ENCODE data around the gene PROS1.

GRCh38 chr3:93861017-93861416, 112.7 kb downstream of the PROS1 start:
- TF ChIP-seq CTCF (IDR thresholded peaks at IDR 0.05; ENCODE audit: control extremely low read depth in 1 of 3, insufficient read depth in 1 of 3, low read depth in 1 of 3, low read length in 3 of 3) (no peak), MAFK (IDR thresholded peaks at IDR 0.05; ENCODE audit: low read depth, low read length) (no peak), NANOG (IDR thresholded peaks at IDR 0.05; ENCODE audit: insufficient read depth, low read depth, low read length, poor library complexity, severe bottlenecking) (no peak), ATF3 (IDR thresholded peaks at IDR 0.05; ENCODE audit: insufficient read depth, low read depth, low read length) (no peak), GABPA (IDR thresholded peaks at IDR 0.05; ENCODE audit: borderline replicate concordance, insufficient read depth, low read length) (no peak), RFX5 (IDR thresholded peaks at IDR 0.05; ENCODE audit: borderline replicate concordance, low read depth, low read length) (no peak), POLR2A (IDR thresholded peaks at IDR 0.05; ENCODE audit: control extremely low read depth in 1 of 2, low read depth in 2 of 2, low read length in 2 of 2) (no peak)
